ENCODE data around the gene EBLN2.
"Not testable (repeated sequence)": the region's sequence is repeated elsewhere in the genome, so short reads cannot be mapped to it uniquely, and the experiment has no call there.

The EBLN2 gene

DNA sequence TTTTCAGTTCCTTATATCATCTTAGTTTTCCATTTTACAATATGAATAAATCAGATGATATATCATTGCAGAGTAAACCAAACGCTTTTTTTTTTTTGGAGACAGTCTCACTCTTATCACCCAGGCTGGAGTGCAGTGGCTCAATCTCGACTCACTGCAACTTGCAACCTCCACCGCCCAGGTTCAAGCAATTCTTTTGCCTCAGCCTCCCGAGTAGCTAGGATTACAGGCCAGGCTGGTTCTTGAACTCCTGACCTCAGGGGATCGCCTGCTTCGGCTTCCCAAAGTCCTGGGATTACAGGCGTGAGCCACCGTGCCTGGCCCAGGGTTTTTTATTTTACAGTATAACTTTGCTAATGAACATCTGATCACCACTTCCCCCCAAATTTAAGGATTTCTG is 5.9 kb upstream of the EBLN2 start:
- TF ChIP-seq, protein P1, sequence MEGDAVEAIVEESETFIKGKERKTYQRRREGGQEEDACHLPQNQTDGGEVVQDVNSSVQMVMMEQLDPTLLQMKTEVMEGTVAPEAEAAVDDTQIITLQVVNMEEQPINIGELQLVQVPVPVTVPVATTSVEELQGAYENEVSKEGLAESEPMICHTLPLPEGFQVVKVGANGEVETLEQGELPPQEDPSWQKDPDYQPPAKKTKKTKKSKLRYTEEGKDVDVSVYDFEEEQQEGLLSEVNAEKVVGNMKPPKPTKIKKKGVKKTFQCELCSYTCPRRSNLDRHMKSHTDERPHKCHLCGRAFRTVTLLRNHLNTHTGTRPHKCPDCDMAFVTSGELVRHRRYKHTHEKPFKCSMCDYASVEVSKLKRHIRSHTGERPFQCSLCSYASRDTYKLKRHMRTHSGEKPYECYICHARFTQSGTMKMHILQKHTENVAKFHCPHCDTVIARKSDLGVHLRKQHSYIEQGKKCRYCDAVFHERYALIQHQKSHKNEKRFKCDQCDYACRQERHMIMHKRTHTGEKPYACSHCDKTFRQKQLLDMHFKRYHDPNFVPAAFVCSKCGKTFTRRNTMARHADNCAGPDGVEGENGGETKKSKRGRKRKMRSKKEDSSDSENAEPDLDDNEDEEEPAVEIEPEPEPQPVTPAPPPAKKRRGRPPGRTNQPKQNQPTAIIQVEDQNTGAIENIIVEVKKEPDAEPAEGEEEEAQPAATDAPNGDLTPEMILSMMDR (IDR thresholded peaks at IDR 0.05; ENCODE audit: control extremely low read depth, extremely low read depth, low read depth, missing control alignments): no peak
- DNase-seq (ENCODE audit: extremely low spot score): no peak
- ChIA-PET POLR2A (no interaction called here), CTCF (interaction anchor here (0.8 to 7.2 kb wide), 26 partner anchors 9 to 447 kb away, joined by 3 to 74 read pairs (median 5); no protein-coding TSS in a partner anchor)

DNA sequence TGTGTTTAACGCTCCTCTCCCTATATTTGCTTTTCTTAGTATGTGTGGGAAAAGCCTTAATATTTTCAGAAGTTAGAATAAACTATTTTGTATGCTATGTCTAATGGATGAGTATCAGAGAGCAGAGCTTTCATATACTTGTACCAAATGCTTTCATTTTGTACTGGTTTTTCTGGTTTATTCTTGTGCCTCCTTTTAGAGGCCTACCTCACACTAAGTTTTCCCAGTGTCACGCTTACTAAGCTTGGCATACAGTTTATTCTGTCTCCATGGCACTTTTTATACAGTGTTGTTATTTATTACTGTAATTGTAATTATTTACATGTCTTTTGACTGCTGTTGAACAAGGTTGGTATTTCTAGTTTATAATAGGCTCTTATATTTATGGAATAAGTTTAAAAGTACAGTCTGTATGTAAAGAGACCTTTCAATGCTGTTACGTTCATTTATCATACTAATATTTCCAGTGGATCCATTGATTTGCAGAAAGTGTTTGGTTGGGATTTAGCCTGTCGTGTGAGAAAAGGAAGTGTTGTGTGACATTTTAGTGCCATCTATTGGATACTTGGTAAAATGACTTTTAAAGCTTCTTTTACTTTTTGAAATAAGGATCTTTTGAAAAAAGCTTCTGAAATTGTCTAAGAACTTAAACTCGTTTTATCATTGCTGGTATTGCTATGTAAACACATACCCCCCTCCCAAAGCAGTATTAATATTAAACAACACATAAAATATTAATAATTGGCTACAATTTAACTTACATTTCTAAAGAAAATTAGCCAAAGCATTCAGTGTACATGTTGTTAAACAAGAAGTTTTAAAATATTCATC is 5.2 kb upstream of the EBLN2 start:
- TF ChIP-seq, protein P1 (IDR thresholded peaks at IDR 0.05; ENCODE audit: control extremely low read depth, extremely low read depth, low read depth, missing control alignments): peak; percentile 49
- ChIA-PET CTCF (interaction anchor here (0.7 to 7.2 kb wide), 51 partner anchors 10 to 1327 kb away, joined by 3 to 74 read pairs (median 4); partner anchors contain the start of gene PPP4R2), POLR2A (no interaction called here)
- DNase-seq (ENCODE audit: extremely low spot score): peak; percentile 26

DNA sequence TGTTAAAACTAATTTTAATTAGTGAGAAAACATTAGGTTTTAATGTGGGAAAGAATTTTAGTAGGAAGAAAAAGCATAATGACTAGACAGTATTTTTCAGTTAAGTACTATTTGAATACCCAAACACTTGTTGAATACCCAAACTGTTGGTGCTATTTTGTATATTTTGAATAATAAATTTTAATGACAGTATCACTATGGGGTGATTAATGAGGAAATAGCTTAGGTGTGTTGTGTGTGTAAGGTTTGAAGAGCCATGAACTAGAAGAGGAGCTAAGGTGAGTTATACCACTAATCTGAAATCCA is 4.7 kb upstream of the EBLN2 start:
- no peak for DNase-seq (ENCODE audit: extremely low spot score)
- POLR2A ChIA-PET: no interaction called here
- TF ChIP-seq, protein P1 (IDR thresholded peaks at IDR 0.05; ENCODE audit: control extremely low read depth, extremely low read depth, low read depth, missing control alignments): no peak
- CTCF ChIA-PET: interaction anchor here (0.7 to 7.2 kb wide), 50 partner anchors 10 to 1328 kb away, joined by 3 to 74 read pairs (median 4); partner anchors contain the start of gene PPP4R2

DNA sequence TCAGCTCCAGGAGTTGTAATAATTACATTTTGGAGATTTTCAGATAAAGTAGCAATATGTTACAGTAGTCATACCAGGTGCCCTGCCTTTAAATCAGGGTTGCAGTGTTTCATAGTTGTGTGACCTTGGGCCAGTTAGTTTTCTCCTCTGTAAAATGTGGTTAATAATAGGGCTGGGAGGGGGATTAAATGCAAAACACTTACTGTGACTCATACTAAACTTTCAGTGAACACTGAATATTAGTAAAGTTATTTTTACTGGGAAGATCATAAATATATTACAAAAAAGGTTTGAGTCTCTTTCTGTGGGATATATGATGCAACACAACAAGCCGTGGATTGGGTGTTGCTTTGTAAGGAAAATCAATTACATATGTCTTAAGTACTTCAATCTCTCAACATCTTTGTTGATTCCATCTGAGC is 1.1 kb upstream of the EBLN2 start:
- POLR2A ChIA-PET: no interaction called here
- no peak for DNase-seq (ENCODE audit: extremely low spot score)

DNA sequence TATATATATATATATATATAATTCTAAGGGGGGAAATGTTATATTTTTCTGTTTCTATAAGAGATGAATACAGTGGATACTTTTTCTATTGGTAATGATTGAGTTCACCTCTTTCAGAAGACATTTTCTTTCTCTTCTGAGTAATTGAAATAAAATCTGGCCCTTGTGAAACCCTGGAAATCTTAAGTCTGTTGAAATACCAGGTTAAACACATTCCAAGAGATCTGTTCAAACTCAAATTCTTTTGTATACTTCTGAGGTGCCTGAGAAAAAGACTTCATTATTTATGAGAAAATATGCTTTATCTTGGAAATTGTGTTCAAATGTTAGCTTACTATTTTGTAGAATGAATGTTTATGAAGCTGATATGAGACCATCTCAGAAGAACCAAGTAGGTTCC is 4.8 kb downstream of the EBLN2 start:
- DNase-seq (ENCODE audit: extremely low spot score); POLR2A ChIA-PET: not testable (repeated sequence)
- CTCF ChIA-PET: interaction anchor here (0.9 to 1.2 kb wide), 3 partner anchors 10 to 128 kb away, joined by 3 read pairs; no protein-coding TSS in a partner anchor
- TF ChIP-seq, protein P1 (IDR thresholded peaks at IDR 0.05; ENCODE audit: control extremely low read depth, extremely low read depth, low read depth, missing control alignments): peak; percentile 3

More for the DNA sequence above, 1.1 kb upstream of the EBLN2 start:
- TF ChIP-seq, protein P1 (IDR thresholded peaks at IDR 0.05; ENCODE audit: control extremely low read depth, extremely low read depth, low read depth, missing control alignments): no peak
- CTCF ChIA-PET: interaction anchor here (1.5 to 1.6 kb wide), 2 partner anchors 10 to 41 kb away, joined by 4 read pairs; no protein-coding TSS in a partner anchor

DNA sequence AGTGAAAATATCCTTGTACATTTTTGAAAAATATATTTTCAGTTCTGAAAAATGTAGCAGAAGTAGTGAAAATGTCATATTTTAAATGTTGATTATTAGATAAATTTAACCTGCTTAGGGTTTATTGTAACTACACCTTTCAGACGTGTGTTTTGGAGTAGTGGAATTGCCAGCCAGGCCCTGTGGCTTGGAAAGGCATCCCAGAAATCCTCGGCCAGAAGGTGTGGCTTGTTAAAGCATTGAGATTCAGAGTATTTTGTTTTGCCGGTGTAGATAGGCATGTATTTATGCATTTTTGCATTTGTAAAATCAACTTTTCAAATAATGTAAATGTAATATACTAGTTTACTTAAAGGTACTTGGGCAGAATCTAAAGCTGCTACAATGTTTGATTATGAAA is 7.0 kb downstream of the EBLN2 start:
- TF ChIP-seq, protein P1 (IDR thresholded peaks at IDR 0.05; ENCODE audit: control extremely low read depth, extremely low read depth, low read depth, missing control alignments): no peak
- ChIA-PET CTCF (no interaction called here), POLR2A (no interaction called here)
- DNase-seq (ENCODE audit: extremely low spot score): no peak

Measured in GM10248 (cell line).